DOHH2 (cell line): ENCODE measurements around the gene FAIM2.
"Not testable (repeated sequence)": the region's sequence is repeated elsewhere in the genome, so short reads cannot be mapped to it uniquely, and the experiment has no call there.

ENCODE experiments used
- EZH2phosphoT487 ChIP-seq: fragments of 200-600 bp; sonication (generic); IDR thresholded peaks from 2 replicates; pipeline ENCODE4 v1.6.1; 2017; ENCODE audit warnings: borderline replicate concordance, mild to moderate bottlenecking, antibody characterized with exemption, low read length, moderate library complexity, mixed read lengths
- TF ChIP-seq, protein P1 (sequence below): fragments of 200-600 bp; sonication (generic); IDR thresholded peaks from one replicate; pipeline ENCODE4 v1.5.1; 2014; ENCODE audit warnings: antibody characterized with exemption, mild to moderate bottlenecking, low read depth, low read length; ENCODE audit not compliant: poor library complexity, severe bottlenecking

DNA sequence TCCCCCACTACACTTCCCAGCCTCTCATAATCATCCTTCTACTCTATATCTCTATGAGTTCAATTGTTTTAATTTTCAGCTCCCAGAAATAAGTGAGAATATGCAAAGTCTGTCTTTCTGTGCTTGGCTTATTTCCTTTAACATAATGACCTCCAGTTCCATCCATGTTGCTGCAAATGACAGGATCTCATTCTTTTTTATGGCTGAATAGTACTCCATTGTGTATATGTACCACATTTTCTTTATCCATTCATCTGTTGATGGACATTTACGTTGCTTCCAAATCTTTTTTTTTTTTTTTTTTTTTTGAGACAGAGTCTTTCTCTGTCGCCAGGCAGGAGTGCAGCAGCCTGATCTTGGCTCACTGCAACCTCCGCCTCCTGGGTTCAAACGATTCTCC is 47.8 kb downstream of the FAIM2 start:
- TF ChIP-seq, protein P1, sequence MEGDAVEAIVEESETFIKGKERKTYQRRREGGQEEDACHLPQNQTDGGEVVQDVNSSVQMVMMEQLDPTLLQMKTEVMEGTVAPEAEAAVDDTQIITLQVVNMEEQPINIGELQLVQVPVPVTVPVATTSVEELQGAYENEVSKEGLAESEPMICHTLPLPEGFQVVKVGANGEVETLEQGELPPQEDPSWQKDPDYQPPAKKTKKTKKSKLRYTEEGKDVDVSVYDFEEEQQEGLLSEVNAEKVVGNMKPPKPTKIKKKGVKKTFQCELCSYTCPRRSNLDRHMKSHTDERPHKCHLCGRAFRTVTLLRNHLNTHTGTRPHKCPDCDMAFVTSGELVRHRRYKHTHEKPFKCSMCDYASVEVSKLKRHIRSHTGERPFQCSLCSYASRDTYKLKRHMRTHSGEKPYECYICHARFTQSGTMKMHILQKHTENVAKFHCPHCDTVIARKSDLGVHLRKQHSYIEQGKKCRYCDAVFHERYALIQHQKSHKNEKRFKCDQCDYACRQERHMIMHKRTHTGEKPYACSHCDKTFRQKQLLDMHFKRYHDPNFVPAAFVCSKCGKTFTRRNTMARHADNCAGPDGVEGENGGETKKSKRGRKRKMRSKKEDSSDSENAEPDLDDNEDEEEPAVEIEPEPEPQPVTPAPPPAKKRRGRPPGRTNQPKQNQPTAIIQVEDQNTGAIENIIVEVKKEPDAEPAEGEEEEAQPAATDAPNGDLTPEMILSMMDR: not testable (repeated sequence)
- not testable (repeated sequence) for TF ChIP-seq EZH2phosphoT487
